Keratinocyte (primary cell): Measurements from ENCODE around the gene KLHL5. TPM values are rescaled to one million over a fixed set of nuclear protein-coding genes. Genes with fewer than 3 reads are reported as not detected.

Experiments used
- DNase-seq: peaks from one replicate; pipeline ENCODE4 v3.0.0-alpha.2; 2011; ENCODE audit warnings: low read depth, missing footprints, low spot score
- FAIRE-seq: peaks from 2 replicates; lab custom pipeline; 2011; peaks lifted over from hg19 to GRCh38; lab: Jason Lieb, UNC
- H2AFZ ChIP-seq: 2 replicates; pipeline ENCODE4 v1.6.0; 2012; ENCODE audit warnings: low read length, control low read depth, inconsistent platforms; ENCODE audit not compliant: control insufficient read depth
- H3K27ac ChIP-seq: 2 replicates; pipeline ENCODE4 v1.5.1; 2011; ENCODE audit warnings: low read length; ENCODE audit not compliant: control insufficient read depth, insufficient read depth
- H3K27me3 ChIP-seq: 3 replicates; pipeline ENCODE4 v1.6.0; 2011; ENCODE audit warnings: low read length; ENCODE audit not compliant: control insufficient read depth, insufficient read depth; ENCODE audit errors: extremely low read depth
- H3K36me3 ChIP-seq, 2 experiments: 2 replicates in 1 of 2; 3 replicates in 1 of 2; pipeline ENCODE4 v1.5.1; 2011; ENCODE audit warnings: low read length in 2 of 2, mild to moderate bottlenecking in 1 of 2; ENCODE audit not compliant: control insufficient read depth in 2 of 2, insufficient read depth in 2 of 2; ENCODE audit errors: extremely low read depth in 1 of 2
- H3K4me1 ChIP-seq: 3 replicates; pipeline ENCODE4 v1.5.1; 2011; ENCODE audit warnings: low read length; ENCODE audit not compliant: control insufficient read depth, insufficient read depth; ENCODE audit errors: extremely low read depth
- H3K4me2 ChIP-seq: 3 replicates; pipeline ENCODE4 v1.6.0; 2011; ENCODE audit warnings: low read depth, low read length; ENCODE audit not compliant: control insufficient read depth, insufficient read depth; ENCODE audit errors: extremely low read depth
- H3K4me3 ChIP-seq, 3 experiments: fragments of 200-600 bp in 1 of 3; sonication (generic) in 1 of 3; 2 replicates in 2 of 3; 3 replicates in 1 of 3; pipeline ENCODE4 v1.5.1; 2011 to 2016; ENCODE audit warnings: low read length in 3 of 3, mild to moderate bottlenecking in 3 of 3, control low read depth in 2 of 3, inconsistent platforms in 1 of 3, low read depth in 1 of 3, mixed read lengths in 1 of 3, mixed run types in 1 of 3, moderate library complexity in 1 of 3; ENCODE audit not compliant: control insufficient read depth in 2 of 3, insufficient read depth in 2 of 3; ENCODE audit errors: extremely low read depth in 1 of 3
- H3K79me2 ChIP-seq: 2 replicates; pipeline ENCODE4 v1.6.0; 2012; ENCODE audit warnings: low read length; ENCODE audit not compliant: control insufficient read depth, insufficient read depth
- H3K9ac ChIP-seq: 3 replicates; pipeline ENCODE4 v1.6.0; 2011; ENCODE audit warnings: low read length; ENCODE audit not compliant: control insufficient read depth, insufficient read depth; ENCODE audit errors: extremely low read depth
- H3K9me1 ChIP-seq: 3 replicates; pipeline ENCODE4 v1.6.0; 2011; ENCODE audit warnings: low read length; ENCODE audit not compliant: control insufficient read depth, insufficient read depth; ENCODE audit errors: extremely low read depth
- H3K9me3 ChIP-seq: 2 replicates; pipeline ENCODE4 v1.5.1; 2012; ENCODE audit warnings: low read depth, low read length; ENCODE audit not compliant: control insufficient read depth
- H4K20me1 ChIP-seq: 3 replicates; pipeline ENCODE4 v1.6.0; 2011; ENCODE audit warnings: low read length; ENCODE audit not compliant: control insufficient read depth, insufficient read depth; ENCODE audit errors: extremely low read depth
- EZH2 ChIP-seq: IDR thresholded peaks from one replicate; pipeline ENCODE4 v1.6.1; 2012; ENCODE audit warnings: inconsistent platforms, mild to moderate bottlenecking, low read length, moderate library complexity
- dilution Hi-C: fragments of 300-500 bp; cut with MboI; formaldehyde crosslinking; loops from one replicate; pipeline ENCODE4 v1.7.0; 2020; ENCODE audit warnings: low sequenced_read_pairs; ENCODE audit not compliant: extremely low pct_ligation_motif_present
- polyA plus RNA-seq, 5 experiments: library from polyadenylated mRNA; depleted of rRNA in 3 of 5; stranded (reverse) in 3 of 5; stranded (forward) in 1 of 5; unstranded in 1 of 5; fragments of >200 nt; gene quantifications; 1 replicate in 1 of 5; 2 replicates in 3 of 5; 3 replicates in 1 of 5; pipeline versions ENCODE4 v1.2.1 to v1.2.3, GENCODE V29; 2011 to 2012; ENCODE audit warnings: missing spikeins in 2 of 5, low read depth in 1 of 5, low replicate concordance in 1 of 5
- TF ChIP-seq, protein P1 (sequence below), 3 experiments: IDR thresholded peaks in 1 of 3; conservative IDR thresholded peaks in 1 of 3; optimal IDR thresholded peaks in 1 of 3; 2 replicates in 2 of 3; 3 replicates in 1 of 3; pipeline versions ENCODE3 to v1.5.1; 2011; ENCODE audit warnings: low read length in 3 of 3, mild to moderate bottlenecking in 3 of 3, moderate library complexity in 2 of 3, control low read depth in 1 of 3, inconsistent platforms in 1 of 3; ENCODE audit not compliant: insufficient read depth in 2 of 3; ENCODE audit errors: extremely low read depth in 1 of 3

The KLHL5 gene
- polyA plus RNA-seq, 1 donor (not counting 4 experiments of a cell fraction or from before 2014, with no cell fraction given), result 25.4 TPM

DNA sequence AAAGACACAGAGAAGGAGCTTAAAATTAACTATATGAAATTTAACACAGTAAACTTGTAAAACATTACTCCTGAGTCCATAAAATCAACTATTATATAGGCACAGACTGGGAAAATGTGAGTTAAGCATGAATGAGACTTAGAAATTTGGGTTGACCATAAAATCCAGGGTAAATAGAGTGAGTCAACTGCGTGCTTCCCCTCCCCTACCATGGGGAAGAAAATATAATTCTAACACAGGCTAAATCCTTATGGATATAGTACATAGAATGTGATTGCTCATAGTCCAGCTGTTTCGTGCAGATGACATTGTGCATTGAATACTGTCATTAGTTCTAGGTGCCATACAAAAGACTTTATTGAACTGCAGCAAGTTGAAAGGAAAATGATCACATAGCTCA, 42.2 kb downstream of the KLHL5 start:
- TF ChIP-seq, protein P1, sequence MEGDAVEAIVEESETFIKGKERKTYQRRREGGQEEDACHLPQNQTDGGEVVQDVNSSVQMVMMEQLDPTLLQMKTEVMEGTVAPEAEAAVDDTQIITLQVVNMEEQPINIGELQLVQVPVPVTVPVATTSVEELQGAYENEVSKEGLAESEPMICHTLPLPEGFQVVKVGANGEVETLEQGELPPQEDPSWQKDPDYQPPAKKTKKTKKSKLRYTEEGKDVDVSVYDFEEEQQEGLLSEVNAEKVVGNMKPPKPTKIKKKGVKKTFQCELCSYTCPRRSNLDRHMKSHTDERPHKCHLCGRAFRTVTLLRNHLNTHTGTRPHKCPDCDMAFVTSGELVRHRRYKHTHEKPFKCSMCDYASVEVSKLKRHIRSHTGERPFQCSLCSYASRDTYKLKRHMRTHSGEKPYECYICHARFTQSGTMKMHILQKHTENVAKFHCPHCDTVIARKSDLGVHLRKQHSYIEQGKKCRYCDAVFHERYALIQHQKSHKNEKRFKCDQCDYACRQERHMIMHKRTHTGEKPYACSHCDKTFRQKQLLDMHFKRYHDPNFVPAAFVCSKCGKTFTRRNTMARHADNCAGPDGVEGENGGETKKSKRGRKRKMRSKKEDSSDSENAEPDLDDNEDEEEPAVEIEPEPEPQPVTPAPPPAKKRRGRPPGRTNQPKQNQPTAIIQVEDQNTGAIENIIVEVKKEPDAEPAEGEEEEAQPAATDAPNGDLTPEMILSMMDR (optimal IDR thresholded peaks at IDR 0.05 in 1 of 3, IDR thresholded peaks at IDR 0.05 in 1 of 3, conservative IDR thresholded peaks at IDR 0.05 in 1 of 3; ENCODE audit: extremely low read depth in 1 of 3, insufficient read depth in 2 of 3, low read length in 3 of 3), result no peak
- dilution Hi-C loops, result no loop called here
- H4K20me1 ChIP-seq, result no peaks in the 10 kb centered on the region
- DNase-seq (no peak), FAIRE-seq (no peak)
- no peaks in the 10 kb centered on the region for H3K79me2 ChIP-seq
- no peak overlapping the region for H3K9ac ChIP-seq
- H3K4me1 ChIP-seq, result no peaks in the 10 kb centered on the region
- no peaks in the 10 kb centered on the region for H3K27me3 ChIP-seq
- no peak overlapping the region for H2AFZ ChIP-seq
- no peak overlapping the region for H3K27ac ChIP-seq
- no peaks in the 10 kb centered on the region for H3K9me1 ChIP-seq
- no peak overlapping the region for H3K4me2 ChIP-seq
- H3K4me3 ChIP-seq, result no peak overlapping the region
- H3K9me3 ChIP-seq, result no peaks in the 10 kb centered on the region
- peaks cover 0 to 6% of the 10 kb centered on the region in 2 experiments for H3K36me3 ChIP-seq

DNA sequence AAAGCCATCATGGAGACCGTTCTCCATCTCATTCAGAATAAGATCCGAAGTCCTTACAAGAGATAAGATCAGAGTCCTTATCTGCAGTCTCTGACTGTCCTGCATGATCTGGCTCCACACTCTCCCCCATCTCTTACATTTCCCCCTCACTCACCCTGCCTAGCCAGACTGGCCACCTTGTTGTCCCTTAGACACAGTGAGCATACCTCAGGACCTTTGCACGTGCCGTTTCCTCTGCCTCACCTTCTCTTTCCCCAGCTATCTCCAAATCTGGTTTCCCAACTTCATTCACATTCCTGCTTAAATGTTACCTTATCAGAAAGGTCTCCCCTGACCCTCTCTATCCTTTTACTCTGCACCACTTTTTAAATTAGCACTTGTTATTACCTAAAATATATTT, 44.0 kb downstream of the KLHL5 start:
- no peak overlapping the region for H3K27ac ChIP-seq
- H4K20me1 ChIP-seq, result no peaks in the 10 kb centered on the region
- dilution Hi-C loops, result no loop called here
- no peaks in the 10 kb centered on the region for H3K79me2 ChIP-seq
- H2AFZ ChIP-seq, result no peak overlapping the region
- no peak overlapping the region for H3K4me2 ChIP-seq
- H3K36me3 ChIP-seq, result peaks cover 0 to 6% of the 10 kb centered on the region in 2 experiments
- H3K9me1 ChIP-seq, result no peaks in the 10 kb centered on the region
- DNase-seq (no peak), FAIRE-seq (no peak)
- H3K4me1 ChIP-seq, result no peaks in the 10 kb centered on the region
- H3K9me3 ChIP-seq, result no peaks in the 10 kb centered on the region
- TF ChIP-seq, protein P1 (optimal IDR thresholded peaks at IDR 0.05 in 1 of 3, IDR thresholded peaks at IDR 0.05 in 1 of 3, conservative IDR thresholded peaks at IDR 0.05 in 1 of 3; ENCODE audit: extremely low read depth in 1 of 3, insufficient read depth in 2 of 3, low read length in 3 of 3), result no peak
- no peak for TF ChIP-seq EZH2
- no peaks in the 10 kb centered on the region for H3K27me3 ChIP-seq
- no peak overlapping the region for H3K4me3 ChIP-seq
- H3K9ac ChIP-seq, result no peak overlapping the region
